GM23338 (cell line): Measurements from ENCODE around the gene CCDC194. TPM values are rescaled to one million over a fixed set of nuclear protein-coding genes. Genes with fewer than 3 reads are reported as not detected.

ENCODE experiments used
- ATAC-seq: fragments of 200-7000 bp; cut with Tn5 transposase; 3 replicates; pipeline ENCODE4 v1.9.1; 2020
- DNase-seq: peaks from one replicate; pipeline ENCODE4 v3.0.0-alpha.2; 2015; ENCODE audit warnings: low spot score
- H2AFZ ChIP-seq: fragments of 200-600 bp; sonication (generic); 2 replicates; pipeline ENCODE4 v1.8.0; 2016; ENCODE audit warnings: antibody characterized with exemption, mild to moderate bottlenecking, moderate library complexity
- H3F3A ChIP-seq: fragments of 200-600 bp; sonication (generic); replicated peaks from 2 replicates; pipeline ENCODE4 v1.8.0; 2017; ENCODE audit warnings: antibody characterized with exemption, mixed run types, low read depth
- H3K27ac ChIP-seq: fragments of 200-600 bp; sonication (generic); 2 replicates; pipeline ENCODE4 v1.6.1; 2016; ENCODE audit warnings: low read depth
- H3K27me3 ChIP-seq: fragments of 200-600 bp; sonication (generic); 2 replicates; pipeline ENCODE4 v1.8.0; 2016; ENCODE audit warnings: mild to moderate bottlenecking, mixed run types, moderate library complexity; ENCODE audit not compliant: insufficient read depth
- H3K36me3 ChIP-seq: fragments of 200-600 bp; sonication (generic); 2 replicates; pipeline ENCODE4 v1.8.0; 2016; ENCODE audit warnings: mild to moderate bottlenecking; ENCODE audit not compliant: insufficient read depth
- H3K4me1 ChIP-seq: fragments of 200-600 bp; sonication (generic); 2 replicates; pipeline ENCODE4 v1.8.0; 2016; ENCODE audit warnings: mild to moderate bottlenecking, moderate library complexity; ENCODE audit not compliant: insufficient read depth
- H3K4me2 ChIP-seq: fragments of 200-600 bp; sonication (generic); 2 replicates; pipeline ENCODE4 v1.7.1; 2017; ENCODE audit warnings: mixed run types
- H3K4me3 ChIP-seq: fragments of 200-600 bp; sonication (generic); 2 replicates; pipeline ENCODE4 v1.6.1; 2016; ENCODE audit warnings: mixed run types
- H3K79me2 ChIP-seq: fragments of 200-600 bp; sonication (generic); replicated peaks from 2 replicates; pipeline ENCODE4 v1.8.0; 2017; ENCODE audit warnings: mild to moderate bottlenecking; ENCODE audit not compliant: insufficient read depth
- H3K9me2 ChIP-seq: fragments of 200-600 bp; sonication (generic); 2 replicates; pipeline ENCODE4 v1.8.0; 2017; ENCODE audit not compliant: insufficient read depth
- H4K20me1 ChIP-seq: fragments of 200-600 bp; sonication (generic); replicated peaks from 2 replicates; pipeline ENCODE4 v1.8.0; 2017; ENCODE audit warnings: mild to moderate bottlenecking; ENCODE audit not compliant: insufficient read depth
- H3K27ac Mint-ChIP-seq: 2 replicates; pipeline ENCODE4 v1.8.0; 2020; ENCODE audit warnings: inconsistent platforms, mild to moderate bottlenecking, moderate library complexity, mixed read lengths
- H3K27me3 Mint-ChIP-seq: 3 replicates; pipeline ENCODE4 v1.8.0; 2022; ENCODE audit warnings: low read depth, mild to moderate bottlenecking, moderate library complexity, mixed read lengths, inconsistent platforms; ENCODE audit not compliant: insufficient read depth, poor library complexity
- H3K36me3 Mint-ChIP-seq: 3 replicates; pipeline ENCODE4 v1.8.0; 2021; ENCODE audit warnings: low read depth, mild to moderate bottlenecking, inconsistent platforms, moderate library complexity, mixed read lengths
- H3K4me1 Mint-ChIP-seq: 3 replicates; pipeline ENCODE4 v1.8.0; 2020; ENCODE audit warnings: mild to moderate bottlenecking, inconsistent platforms, mixed read lengths
- H3K4me3 Mint-ChIP-seq: 3 replicates; pipeline ENCODE4 v1.8.0; 2021; ENCODE audit warnings: moderate library complexity, mild to moderate bottlenecking, inconsistent platforms, mixed read lengths
- H3K9me3 Mint-ChIP-seq: 3 replicates; pipeline ENCODE4 v1.8.0; 2020; ENCODE audit warnings: moderate library complexity, mild to moderate bottlenecking, inconsistent platforms, mixed read lengths
- CREB1 ChIP-seq: fragments of 250-450 bp; sonication (Bioruptor Pico); IDR thresholded peaks from 2 replicates; pipeline ENCODE4 v1.5.0; 2020; ENCODE audit warnings: low read depth, mild to moderate bottlenecking, moderate library complexity
- ETS1 ChIP-seq: IDR thresholded peaks from 2 replicates; pipeline ENCODE4 v1.6.1; 2016; ENCODE audit warnings: antibody characterized with exemption
- EZH2 ChIP-seq: fragments of 200-600 bp; sonication (generic); IDR thresholded peaks from one replicate; pipeline ENCODE4 v1.8.0; 2017; ENCODE audit warnings: antibody characterized with exemption, mild to moderate bottlenecking, low read depth; ENCODE audit not compliant: unreplicated experiment
- EZH2phosphoT487 ChIP-seq: fragments of 200-600 bp; sonication (generic); IDR thresholded peaks from one replicate; pipeline ENCODE4 v1.8.1; 2018; ENCODE audit warnings: antibody characterized with exemption; ENCODE audit not compliant: unreplicated experiment
- JUNB ChIP-seq: IDR thresholded peaks from one replicate; pipeline ENCODE4 v1.6.1; 2016; ENCODE audit warnings: antibody characterized with exemption; ENCODE audit not compliant: unreplicated experiment
- NANOG ChIP-seq: IDR thresholded peaks from 2 replicates; pipeline ENCODE4 v1.6.1; 2016; ENCODE audit warnings: antibody characterized with exemption, borderline replicate concordance
- POLR2AphosphoS5 ChIP-seq: IDR thresholded peaks from 2 replicates; pipeline ENCODE4 v1.6.1; 2016; ENCODE audit warnings: antibody characterized with exemption, low read depth
- REST ChIP-seq: IDR thresholded peaks from one replicate; pipeline ENCODE4 v1.6.1; 2018; ENCODE audit warnings: antibody characterized with exemption; ENCODE audit not compliant: unreplicated experiment
- STAT1 ChIP-seq: IDR thresholded peaks from one replicate; pipeline ENCODE4 v1.6.1; 2016; ENCODE audit warnings: antibody characterized with exemption; ENCODE audit not compliant: unreplicated experiment
- ZNF114 ChIP-seq: fragments of 250-450 bp; sonication (Bioruptor Pico); IDR thresholded peaks from 2 replicates; pipeline ENCODE4 v1.5.0; 2020; ENCODE audit warnings: mild to moderate bottlenecking, moderate library complexity
- ZNF331 ChIP-seq: fragments of 250-450 bp; sonication (Bioruptor Pico); IDR thresholded peaks from 2 replicates; pipeline ENCODE4 v1.5.0; 2020; ENCODE audit warnings: low read depth, mild to moderate bottlenecking, moderate library complexity
- polyA plus RNA-seq: library from polyadenylated mRNA; unstranded; fragments of >200 nt; fragmentation: Nextera tagmentation; extraction: Ambion mirVana; gene quantifications from 2 replicates; pipeline ENCODE4 v1.2.1, GENCODE V29; 2016
- total RNA-seq: library from RNA; depleted of rRNA; stranded (reverse); fragments of >200 nt; shearing (Covaris generic); gene quantifications from 2 replicates; pipeline ENCODE4 v1.2.3, GENCODE V29; 2014
- TF ChIP-seq, protein P1 (sequence below): fragments of 250-450 bp; sonication (Bioruptor Pico); IDR thresholded peaks from 2 replicates; pipeline ENCODE4 v1.5.0; 2020; ENCODE audit warnings: mild to moderate bottlenecking, moderate library complexity
- TF ChIP-seq, protein P2 (sequence below), 2 experiments: fragments of 200-600 bp in 1 of 2; sonication (generic) in 1 of 2; conservative IDR thresholded peaks; 2 replicates each; pipeline versions ENCODE4 v1.5.1 to v1.6.1; 2016 to 2017; ENCODE audit warnings: antibody characterized with exemption in 2 of 2, low read depth in 2 of 2, mild to moderate bottlenecking in 2 of 2, moderate library complexity in 1 of 2

Gene CCDC194
- total and polyA plus RNA-seq, 2 experiments from 2014 or later = 0.49 TPM; not detected in 1

DNA sequence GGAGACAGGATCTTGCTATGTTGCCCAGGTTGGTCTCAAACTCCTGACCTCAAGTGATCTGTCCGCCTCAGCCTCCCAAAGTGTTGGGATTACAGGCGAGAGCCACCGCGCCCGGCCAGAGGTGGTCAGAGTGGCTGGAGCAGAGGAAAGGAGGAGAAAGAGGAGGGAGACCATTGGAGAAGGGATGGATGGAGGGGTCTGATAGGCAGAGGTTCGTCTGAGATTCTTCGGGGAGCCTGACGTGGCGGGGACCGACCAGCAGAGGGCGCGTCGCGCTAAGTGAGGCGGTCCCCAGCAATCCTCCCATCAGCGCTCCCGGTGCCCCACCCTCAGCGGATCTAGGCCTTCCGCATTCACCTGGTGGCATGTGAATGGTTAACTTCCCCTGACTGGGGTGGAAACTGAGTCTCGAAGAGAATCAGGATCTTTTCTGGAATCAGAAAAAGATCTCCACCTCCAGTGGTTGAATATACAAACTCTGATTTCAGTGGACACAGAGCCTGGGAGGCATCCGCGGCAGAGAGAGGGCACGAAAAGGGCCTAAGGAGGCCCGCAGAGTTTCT, 47.8 kb downstream of the CCDC194 start:
- peaks cover 17% of the 10 kb centered on the region for H3K36me3 Mint-ChIP-seq
- H3K27ac Mint-ChIP-seq = no peak overlapping the region
- no peaks in the 10 kb centered on the region for H3K9me2 ChIP-seq
- H3K9me3 Mint-ChIP-seq = no peaks in the 10 kb centered on the region
- H4K20me1 ChIP-seq = no peaks in the 10 kb centered on the region
- peak; percentile 95 for ATAC-seq
- H3F3A ChIP-seq = peaks cover 6% of the 10 kb centered on the region; the same call in 1 of the 2 replicates
- no peak overlapping the region for H2AFZ ChIP-seq
- peaks cover 20% of the 10 kb centered on the region for H3K27me3 Mint-ChIP-seq
- no peaks in the 10 kb centered on the region for H3K79me2 ChIP-seq
- TF ChIP-seq ZNF114 (CRISPR knock-in tag) (no peak), ZNF331 (no peak), EZH2 (no peak), POLR2AphosphoS5 (0 out of 2 replicates have a peak, but pooled peaks have one; percentile 28), CREB1 (CRISPR knock-in tag) (peak; percentile 36; the same call in 1 of the 2 replicates), REST (no peak), ETS1 (no peak), EZH2phosphoT487 (no peak), NANOG (no peak), STAT1 (no peak), JUNB (no peak)
- TF ChIP-seq, protein P1, sequence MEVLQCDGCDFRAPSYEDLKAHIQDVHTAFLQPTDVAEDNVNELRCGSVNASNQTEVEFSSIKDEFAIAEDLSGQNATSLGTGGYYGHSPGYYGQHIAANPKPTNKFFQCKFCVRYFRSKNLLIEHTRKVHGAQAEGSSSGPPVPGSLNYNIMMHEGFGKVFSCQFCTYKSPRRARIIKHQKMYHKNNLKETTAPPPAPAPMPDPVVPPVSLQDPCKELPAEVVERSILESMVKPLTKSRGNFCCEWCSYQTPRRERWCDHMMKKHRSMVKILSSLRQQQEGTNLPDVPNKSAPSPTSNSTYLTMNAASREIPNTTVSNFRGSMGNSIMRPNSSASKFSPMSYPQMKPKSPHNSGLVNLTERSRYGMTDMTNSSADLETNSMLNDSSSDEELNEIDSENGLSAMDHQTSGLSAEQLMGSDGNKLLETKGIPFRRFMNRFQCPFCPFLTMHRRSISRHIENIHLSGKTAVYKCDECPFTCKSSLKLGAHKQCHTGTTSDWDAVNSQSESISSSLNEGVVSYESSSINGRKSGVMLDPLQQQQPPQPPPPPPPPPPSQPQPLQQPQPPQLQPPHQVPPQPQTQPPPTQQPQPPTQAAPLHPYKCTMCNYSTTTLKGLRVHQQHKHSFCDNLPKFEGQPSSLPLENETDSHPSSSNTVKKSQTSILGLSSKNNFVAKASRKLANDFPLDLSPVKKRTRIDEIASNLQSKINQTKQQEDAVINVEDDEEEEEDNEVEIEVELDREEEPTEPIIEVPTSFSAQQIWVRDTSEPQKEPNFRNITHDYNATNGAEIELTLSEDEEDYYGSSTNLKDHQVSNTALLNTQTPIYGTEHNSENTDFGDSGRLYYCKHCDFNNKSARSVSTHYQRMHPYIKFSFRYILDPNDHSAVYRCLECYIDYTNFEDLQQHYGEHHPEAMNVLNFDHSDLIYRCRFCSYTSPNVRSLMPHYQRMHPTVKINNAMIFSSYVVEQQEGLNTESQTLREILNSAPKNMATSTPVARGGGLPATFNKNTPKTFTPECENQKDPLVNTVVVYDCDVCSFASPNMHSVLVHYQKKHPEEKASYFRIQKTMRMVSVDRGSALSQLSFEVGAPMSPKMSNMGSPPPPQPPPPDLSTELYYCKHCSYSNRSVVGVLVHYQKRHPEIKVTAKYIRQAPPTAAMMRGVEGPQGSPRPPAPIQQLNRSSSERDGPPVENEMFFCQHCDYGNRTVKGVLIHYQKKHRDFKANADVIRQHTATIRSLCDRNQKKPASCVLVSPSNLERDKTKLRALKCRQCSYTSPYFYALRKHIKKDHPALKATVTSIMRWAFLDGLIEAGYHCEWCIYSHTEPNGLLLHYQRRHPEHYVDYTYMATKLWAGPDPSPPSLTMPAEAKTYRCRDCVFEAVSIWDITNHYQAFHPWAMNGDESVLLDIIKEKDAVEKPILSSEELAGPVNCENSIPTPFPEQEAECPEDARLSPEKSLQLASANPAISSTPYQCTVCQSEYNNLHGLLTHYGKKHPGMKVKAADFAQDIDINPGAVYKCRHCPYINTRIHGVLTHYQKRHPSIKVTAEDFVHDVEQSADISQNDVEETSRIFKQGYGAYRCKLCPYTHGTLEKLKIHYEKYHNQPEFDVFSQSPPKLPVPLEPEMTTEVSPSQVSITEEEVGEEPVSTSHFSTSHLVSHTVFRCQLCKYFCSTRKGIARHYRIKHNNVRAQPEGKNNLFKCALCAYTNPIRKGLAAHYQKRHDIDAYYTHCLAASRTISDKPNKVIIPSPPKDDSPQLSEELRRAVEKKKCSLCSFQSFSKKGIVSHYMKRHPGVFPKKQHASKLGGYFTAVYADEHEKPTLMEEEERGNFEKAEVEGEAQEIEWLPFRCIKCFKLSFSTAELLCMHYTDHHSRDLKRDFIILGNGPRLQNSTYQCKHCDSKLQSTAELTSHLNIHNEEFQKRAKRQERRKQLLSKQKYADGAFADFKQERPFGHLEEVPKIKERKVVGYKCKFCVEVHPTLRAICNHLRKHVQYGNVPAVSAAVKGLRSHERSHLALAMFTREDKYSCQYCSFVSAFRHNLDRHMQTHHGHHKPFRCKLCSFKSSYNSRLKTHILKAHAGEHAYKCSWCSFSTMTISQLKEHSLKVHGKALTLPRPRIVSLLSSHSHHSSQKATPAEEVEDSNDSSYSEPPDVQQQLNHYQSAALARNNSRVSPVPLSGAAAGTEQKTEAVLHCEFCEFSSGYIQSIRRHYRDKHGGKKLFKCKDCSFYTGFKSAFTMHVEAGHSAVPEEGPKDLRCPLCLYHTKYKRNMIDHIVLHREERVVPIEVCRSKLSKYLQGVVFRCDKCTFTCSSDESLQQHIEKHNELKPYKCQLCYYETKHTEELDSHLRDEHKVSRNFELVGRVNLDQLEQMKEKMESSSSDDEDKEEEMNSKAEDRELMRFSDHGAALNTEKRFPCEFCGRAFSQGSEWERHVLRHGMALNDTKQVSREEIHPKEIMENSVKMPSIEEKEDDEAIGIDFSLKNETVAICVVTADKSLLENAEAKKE = peak; percentile 41; the same call in 1 of the 2 replicates
- TF ChIP-seq, protein P2, sequence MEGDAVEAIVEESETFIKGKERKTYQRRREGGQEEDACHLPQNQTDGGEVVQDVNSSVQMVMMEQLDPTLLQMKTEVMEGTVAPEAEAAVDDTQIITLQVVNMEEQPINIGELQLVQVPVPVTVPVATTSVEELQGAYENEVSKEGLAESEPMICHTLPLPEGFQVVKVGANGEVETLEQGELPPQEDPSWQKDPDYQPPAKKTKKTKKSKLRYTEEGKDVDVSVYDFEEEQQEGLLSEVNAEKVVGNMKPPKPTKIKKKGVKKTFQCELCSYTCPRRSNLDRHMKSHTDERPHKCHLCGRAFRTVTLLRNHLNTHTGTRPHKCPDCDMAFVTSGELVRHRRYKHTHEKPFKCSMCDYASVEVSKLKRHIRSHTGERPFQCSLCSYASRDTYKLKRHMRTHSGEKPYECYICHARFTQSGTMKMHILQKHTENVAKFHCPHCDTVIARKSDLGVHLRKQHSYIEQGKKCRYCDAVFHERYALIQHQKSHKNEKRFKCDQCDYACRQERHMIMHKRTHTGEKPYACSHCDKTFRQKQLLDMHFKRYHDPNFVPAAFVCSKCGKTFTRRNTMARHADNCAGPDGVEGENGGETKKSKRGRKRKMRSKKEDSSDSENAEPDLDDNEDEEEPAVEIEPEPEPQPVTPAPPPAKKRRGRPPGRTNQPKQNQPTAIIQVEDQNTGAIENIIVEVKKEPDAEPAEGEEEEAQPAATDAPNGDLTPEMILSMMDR (conservative IDR thresholded peaks at IDR 0.05; ENCODE audit: low read depth in 2 of 2) = peak; percentile 86 to 97
- no peak overlapping the region for H3K27ac ChIP-seq
- H3K4me2 ChIP-seq = no peak overlapping the region
- peak; percentile 90 for DNase-seq
- no peak overlapping the region for H3K4me3 ChIP-seq
- no peaks in the 10 kb centered on the region for H3K27me3 ChIP-seq
- H3K4me1 ChIP-seq = peaks cover 10% of the 10 kb centered on the region; the same call in 1 of the 2 replicates
- no peak overlapping the region for H3K4me3 Mint-ChIP-seq
- H3K4me1 Mint-ChIP-seq = peaks cover 13% of the 10 kb centered on the region
- H3K36me3 ChIP-seq = peaks cover 6% of the 10 kb centered on the region; the same call in 1 of the 2 replicates
